ENCODE results near the gene KCNK2.

Gene KCNK2

GRCh38 chr1:215200121-215200520 lies 117.6 kb downstream of the KCNK2 start:
- DNase-seq (ENCODE audit: low spot score) = no peak
- Histone ChIP-seq H3K9me3 (ENCODE audit: severe bottlenecking) (no peaks in the 10 kb centered on the region), H3K4me3 (ENCODE audit: severe bottlenecking) (no peak overlapping the region), H3K4me1 (ENCODE audit: insufficient read depth, poor library complexity, severe bottlenecking) (no peaks in the 10 kb centered on the region), H3K27ac (ENCODE audit: poor library complexity, severe bottlenecking) (no peak overlapping the region), H3K36me3 (ENCODE audit: low read depth) (no peaks in the 10 kb centered on the region), H3K27me3 (ENCODE audit: insufficient read depth, poor library complexity, severe bottlenecking) (no peaks in the 10 kb centered on the region)
- TF ChIP-seq CTCF (IDR thresholded peaks at IDR 0.05; ENCODE audit: poor library complexity, severe bottlenecking) = no peak
- no peak for ATAC-seq (ENCODE audit: low read depth)

- no peak overlapping the region for H3K27ac ChIP-seq (ENCODE audit: poor library complexity, severe bottlenecking)
- TF ChIP-seq CTCF (IDR thresholded peaks at IDR 0.05; ENCODE audit: poor library complexity, severe bottlenecking) = no peak
- ATAC-seq (ENCODE audit: low read depth) (no peak), DNase-seq (ENCODE audit: low spot score) (no peak)
- H3K4me3 ChIP-seq (ENCODE audit: severe bottlenecking) = no peak overlapping the region
- no peaks in the 10 kb centered on the region for H3K4me1 ChIP-seq (ENCODE audit: insufficient read depth, poor library complexity, severe bottlenecking)
- no peaks in the 10 kb centered on the region for H3K27me3 ChIP-seq (ENCODE audit: insufficient read depth, poor library complexity, severe bottlenecking)
- no peaks in the 10 kb centered on the region for H3K9me3 ChIP-seq (ENCODE audit: severe bottlenecking)
- no peaks in the 10 kb centered on the region for H3K36me3 ChIP-seq (ENCODE audit: low read depth)
Observed at GRCh38 chr1:215201283-215201682, 118.7 kb downstream of the KCNK2 start.

GRCh38 chr1:215202868-215203267 lies 120.3 kb downstream of the KCNK2 start:
- Histone ChIP-seq H3K9me3 (ENCODE audit: severe bottlenecking) (no peaks in the 10 kb centered on the region), H3K27me3 (ENCODE audit: insufficient read depth, poor library complexity, severe bottlenecking) (no peaks in the 10 kb centered on the region), H3K4me1 (ENCODE audit: insufficient read depth, poor library complexity, severe bottlenecking) (no peaks in the 10 kb centered on the region), H3K27ac (ENCODE audit: poor library complexity, severe bottlenecking) (no peak overlapping the region), H3K4me3 (ENCODE audit: severe bottlenecking) (no peak overlapping the region), H3K36me3 (ENCODE audit: low read depth) (no peaks in the 10 kb centered on the region)
- ATAC-seq (ENCODE audit: low read depth) (no peak), DNase-seq (ENCODE audit: low spot score) (no peak)
- TF ChIP-seq CTCF (IDR thresholded peaks at IDR 0.05; ENCODE audit: poor library complexity, severe bottlenecking) = no peak

- Histone ChIP-seq H3K9me3 (ENCODE audit: severe bottlenecking) (no peaks in the 10 kb centered on the region), H3K27me3 (ENCODE audit: insufficient read depth, poor library complexity, severe bottlenecking) (no peaks in the 10 kb centered on the region), H3K4me1 (ENCODE audit: insufficient read depth, poor library complexity, severe bottlenecking) (no peaks in the 10 kb centered on the region), H3K36me3 (ENCODE audit: low read depth) (no peaks in the 10 kb centered on the region), H3K27ac (ENCODE audit: poor library complexity, severe bottlenecking) (no peak overlapping the region), H3K4me3 (ENCODE audit: severe bottlenecking) (no peak overlapping the region)
- TF ChIP-seq CTCF (IDR thresholded peaks at IDR 0.05; ENCODE audit: poor library complexity, severe bottlenecking) = no peak
- DNase-seq (ENCODE audit: low spot score) (no peak), ATAC-seq (ENCODE audit: low read depth) (no peak)
Observed at GRCh38 chr1:215210167-215210566, 127.6 kb downstream of the KCNK2 start.

- no peak for TF ChIP-seq CTCF (IDR thresholded peaks at IDR 0.05; ENCODE audit: poor library complexity, severe bottlenecking)
- no peak for ATAC-seq (ENCODE audit: low read depth)
- no peak for DNase-seq (ENCODE audit: low spot score)
Observed at GRCh38 chr1:215215846-215216245, 133.3 kb downstream of the KCNK2 start.

More at GRCh38 chr1:215215846-215216245, 133.3 kb downstream of the KCNK2 start:
- Histone ChIP-seq H3K27ac (ENCODE audit: poor library complexity, severe bottlenecking) (no peak overlapping the region), H3K4me1 (ENCODE audit: insufficient read depth, poor library complexity, severe bottlenecking) (no peaks in the 10 kb centered on the region), H3K4me3 (ENCODE audit: severe bottlenecking) (no peak overlapping the region), H3K9me3 (ENCODE audit: severe bottlenecking) (no peaks in the 10 kb centered on the region), H3K36me3 (ENCODE audit: low read depth) (no peaks in the 10 kb centered on the region), H3K27me3 (ENCODE audit: insufficient read depth, poor library complexity, severe bottlenecking) (no peaks in the 10 kb centered on the region)
